GM18526 (cell line): ENCODE measurements around the gene DGKB.

Experiments
- POLR2A ChIP-seq: IDR thresholded peaks from 3 replicates; pipeline ENCODE4 v1.6.1; 2011; ENCODE audit not compliant: insufficient read length; ENCODE audit errors: extremely low read depth

The DGKB gene

DNA sequence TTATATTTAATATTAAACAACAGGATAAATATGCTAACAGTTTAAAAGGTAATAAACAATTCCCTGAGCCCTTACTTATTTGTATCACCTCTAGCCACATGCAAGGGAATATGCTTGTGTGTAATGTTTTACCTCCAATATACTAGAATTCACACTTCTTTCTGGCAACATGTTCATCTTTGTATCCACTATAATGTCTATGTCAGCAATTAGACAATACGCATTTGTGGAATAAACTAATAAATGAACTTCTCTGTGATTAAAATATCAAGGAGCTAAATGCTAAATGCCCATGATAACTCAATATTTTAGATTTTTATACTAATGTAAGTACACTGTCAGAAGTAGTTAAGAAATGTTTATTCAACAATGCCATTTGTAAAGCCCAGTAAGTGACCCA, 350.5 kb downstream of the DGKB start:
- no peak for TF ChIP-seq POLR2A

DNA sequence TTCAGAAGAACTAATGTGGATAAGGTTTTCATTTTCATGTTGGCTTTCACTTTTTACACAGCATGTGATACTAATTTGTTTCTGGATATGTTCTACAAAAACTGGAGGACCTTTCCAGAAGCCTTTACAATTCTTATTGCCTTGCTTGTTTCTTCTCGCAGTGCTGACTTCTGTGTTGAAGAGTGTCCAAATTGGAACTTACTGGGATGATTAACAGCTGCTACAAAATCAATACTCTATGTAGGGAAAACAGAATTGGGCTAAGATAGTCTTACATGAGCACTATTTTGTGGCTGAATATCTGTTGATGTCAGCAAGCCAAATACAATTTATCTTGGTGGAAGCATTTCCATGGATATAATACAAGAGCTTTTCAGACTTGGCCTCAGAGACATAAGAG, 351.2 kb downstream of the DGKB start:
- no peak for TF ChIP-seq POLR2A

DNA sequence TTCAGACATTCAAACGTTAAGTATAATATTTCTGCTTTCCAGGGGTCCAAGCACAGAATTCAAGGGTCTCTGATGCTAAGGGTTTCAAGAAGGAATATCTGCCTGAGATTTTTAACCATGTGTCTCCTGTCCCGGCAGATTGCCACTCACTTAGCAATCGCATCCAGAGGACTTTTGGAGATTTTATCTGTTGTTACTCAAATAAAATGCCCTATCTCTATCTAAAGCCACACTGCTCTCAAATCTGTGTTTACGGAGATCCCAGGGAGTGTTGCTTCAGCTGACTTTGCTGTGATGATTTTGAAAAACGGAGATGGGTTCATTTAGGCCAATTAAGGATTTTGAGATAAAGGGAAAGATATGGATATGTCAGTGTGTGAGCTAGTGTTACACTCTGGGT, 359.9 kb downstream of the DGKB start:
- no peak for TF ChIP-seq POLR2A

DNA sequence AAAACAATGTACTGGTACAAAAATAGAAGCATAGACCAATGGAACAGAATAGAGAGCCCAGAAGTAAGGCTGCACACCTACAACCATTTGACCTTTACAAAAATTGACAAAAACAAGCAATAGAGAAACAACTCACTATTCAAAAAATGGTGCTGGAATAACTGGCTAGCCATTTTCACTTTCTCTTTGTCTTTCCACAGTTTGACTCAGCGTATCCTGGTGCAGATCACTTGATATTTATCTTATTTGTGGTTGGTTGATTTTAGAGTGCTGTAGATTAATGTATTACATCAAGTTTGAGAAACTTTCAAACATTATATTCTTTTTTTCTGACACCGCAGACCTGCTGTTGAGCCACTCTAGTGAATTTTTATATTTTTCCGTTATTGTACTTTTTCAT, 381.4 kb downstream of the DGKB start:
- no peak for TF ChIP-seq POLR2A

DNA sequence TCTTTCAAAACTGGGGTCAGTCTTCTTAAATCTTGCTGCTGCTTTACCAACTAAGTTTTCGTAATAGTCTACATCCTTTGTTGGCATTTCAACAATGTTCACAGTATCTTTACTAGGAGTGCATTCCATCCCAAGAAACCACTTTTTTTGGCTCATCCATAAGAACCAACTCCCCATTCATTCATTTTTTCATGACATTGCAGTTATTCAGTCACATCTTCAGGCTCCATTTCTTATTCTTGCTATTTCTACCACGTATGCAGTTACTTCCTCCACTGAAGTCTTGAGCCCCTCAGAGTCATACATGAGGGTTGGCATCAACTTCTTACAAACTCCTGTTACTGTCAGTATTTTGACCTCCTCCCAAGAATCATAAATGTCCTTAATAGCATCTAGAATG, 392.3 kb downstream of the DGKB start:
- TF ChIP-seq POLR2A = no peak

DNA sequence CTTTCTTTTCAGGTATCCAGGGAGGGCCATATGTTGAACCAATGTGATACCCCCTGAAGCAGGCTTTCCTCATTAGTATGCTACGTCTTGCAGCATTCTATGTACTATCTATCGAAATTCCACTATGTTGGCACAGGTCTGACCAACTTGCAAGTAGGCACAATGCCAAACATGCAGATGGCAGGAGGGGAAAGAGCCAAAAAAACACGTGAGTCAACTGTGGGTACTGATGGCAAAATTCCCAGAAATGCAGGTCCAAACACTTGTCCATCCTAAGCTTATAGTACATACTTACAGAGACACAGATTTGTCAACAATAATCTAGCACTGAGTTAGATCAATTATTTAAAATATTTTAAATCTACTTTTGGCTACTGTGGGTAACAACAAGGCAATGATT, 394.9 kb downstream of the DGKB start:
- no peak for TF ChIP-seq POLR2A

DNA sequence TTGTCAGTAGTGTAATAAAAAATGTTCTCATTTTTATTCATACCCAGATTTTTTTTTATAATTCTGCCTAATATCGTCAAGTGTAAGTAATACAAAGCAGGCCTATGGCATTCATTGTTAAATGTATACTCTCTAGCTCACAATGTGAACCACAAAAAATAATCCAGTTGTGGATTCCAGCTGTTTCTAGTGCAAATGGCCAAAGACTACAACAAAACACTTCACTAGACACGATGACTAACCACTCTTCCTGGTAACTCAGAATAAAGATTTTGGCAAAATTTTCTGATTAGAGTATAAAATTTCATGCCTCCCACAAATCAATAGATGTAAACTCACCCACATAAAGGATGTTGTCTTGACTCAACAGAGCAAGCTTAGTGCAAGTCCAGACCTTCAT, 396.6 kb downstream of the DGKB start:
- TF ChIP-seq POLR2A = no peak

DNA sequence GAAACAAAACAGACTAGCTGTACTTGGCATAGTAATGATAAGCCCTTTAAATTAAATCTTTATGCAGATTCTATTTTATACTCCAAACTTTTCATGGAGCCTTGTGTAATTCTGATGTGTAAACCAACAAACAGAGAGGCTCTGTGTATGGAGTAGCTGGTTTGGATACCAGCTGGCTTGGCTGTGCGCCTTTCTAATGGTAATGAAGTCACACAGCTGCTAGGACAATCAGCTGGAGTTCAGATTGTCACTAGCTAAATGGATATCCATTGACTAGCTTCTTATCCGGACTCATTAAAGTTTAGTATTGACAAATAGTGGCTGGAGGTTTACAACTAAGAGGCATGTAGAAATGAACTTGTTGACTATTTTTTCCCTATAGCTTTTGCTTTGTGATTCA, 398.4 kb downstream of the DGKB start:
- no peak for TF ChIP-seq POLR2A

DNA sequence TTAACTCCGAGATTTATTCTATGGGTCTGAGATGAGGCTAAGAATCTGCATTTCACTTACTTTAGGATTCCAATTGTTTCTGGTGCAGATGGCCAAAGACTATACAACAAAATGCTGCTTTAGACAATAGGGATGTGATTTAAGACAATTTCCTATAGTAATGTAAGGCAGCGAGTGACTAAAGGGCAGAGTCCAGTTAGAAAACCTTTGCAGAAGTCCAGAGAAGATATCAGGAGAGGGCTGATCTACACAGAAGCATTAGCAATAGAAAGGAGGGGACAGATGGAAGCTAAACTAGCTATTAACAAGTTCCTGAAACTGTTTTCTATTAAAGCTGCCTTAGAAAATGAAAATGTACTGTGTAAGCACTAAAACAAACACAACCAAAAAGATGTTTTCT, 398.9 kb downstream of the DGKB start:
- no peak for TF ChIP-seq POLR2A

DNA sequence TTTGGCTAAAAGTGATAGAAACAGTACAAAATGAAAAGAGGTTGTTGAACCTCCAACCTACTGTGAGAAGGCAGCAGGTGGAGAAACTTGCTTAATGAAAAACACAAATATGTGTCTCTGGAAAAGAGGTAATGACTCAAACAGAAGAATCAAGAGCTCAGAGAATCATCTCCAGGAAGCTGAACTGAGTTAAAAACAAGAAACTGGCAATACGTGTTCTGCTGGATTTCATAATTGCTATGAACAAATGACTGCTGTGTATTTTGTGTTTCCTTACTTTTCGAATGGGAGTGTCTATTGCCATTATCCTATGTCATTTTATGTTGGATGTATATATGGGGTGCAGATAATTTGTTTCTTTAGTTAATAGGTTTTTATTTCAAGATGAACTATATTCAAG, 401.1 kb downstream of the DGKB start:
- TF ChIP-seq POLR2A = no peak

DNA sequence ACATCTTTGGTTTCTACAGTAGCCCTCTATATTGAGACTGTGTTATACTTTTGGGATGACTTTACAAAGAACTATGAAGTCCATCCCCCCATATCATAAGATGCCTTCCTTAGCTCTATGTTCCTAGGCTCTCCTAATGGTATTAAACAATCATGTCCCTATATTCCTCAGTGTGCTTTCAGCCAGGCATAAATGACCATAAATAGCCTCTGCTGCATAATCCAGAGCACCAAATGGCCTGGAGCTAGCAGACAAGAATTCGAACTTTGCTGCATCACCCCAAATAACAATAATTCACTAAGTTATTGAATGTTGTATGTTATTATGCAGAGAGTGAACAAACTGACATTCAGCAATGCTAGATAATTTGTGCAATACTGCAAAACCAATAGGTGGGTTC, 405.2 kb downstream of the DGKB start:
- no peak for TF ChIP-seq POLR2A

DNA sequence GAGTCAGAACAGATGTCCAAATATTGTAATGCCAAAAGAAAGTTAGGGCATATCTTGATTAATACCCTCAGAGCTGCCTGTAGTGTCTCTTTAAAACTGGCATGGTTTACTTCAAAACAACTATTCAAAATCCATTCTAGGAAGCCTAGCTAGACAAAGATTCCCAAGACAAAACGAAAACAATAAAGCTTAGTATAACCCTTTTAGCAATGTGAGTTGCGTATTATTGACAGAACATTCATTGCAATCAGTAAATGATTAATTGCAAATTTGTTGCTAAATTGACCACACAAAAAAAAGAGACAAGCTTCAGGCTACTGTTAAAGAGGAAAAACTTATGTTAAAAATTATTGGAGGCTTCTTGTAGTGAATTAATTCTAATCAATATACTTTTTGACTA, 406.9 kb downstream of the DGKB start:
- TF ChIP-seq POLR2A = no peak

DNA sequence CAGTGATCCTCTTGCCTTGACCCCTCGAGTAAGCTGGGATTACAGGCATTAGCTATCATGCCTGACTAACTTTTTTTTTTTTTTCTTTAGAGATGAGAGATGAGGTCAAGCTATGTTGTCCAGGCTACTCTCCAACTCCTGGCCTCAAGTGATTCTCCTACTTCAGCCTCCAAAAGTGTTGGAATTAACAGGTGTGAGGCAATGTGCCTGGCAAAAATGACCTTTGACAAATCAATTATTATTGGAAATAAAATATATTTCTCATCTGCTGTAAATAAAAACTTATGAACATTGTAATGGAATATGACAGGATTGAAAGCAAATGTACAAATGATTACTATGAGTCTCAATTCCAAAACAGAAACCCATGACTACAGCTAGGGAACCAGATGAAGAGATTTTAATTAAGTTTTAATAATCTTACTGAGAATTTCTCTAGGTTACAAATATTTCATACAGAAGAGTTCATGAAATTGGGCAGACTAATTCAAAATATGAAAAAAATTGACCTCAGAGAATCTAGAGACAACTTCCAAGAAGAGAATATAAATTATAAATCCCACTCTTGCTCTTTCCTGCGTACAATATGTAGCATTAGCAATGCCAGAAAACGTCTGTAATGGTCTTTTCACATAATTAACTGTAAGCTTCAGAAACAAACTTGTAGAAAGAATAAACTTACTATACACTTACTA, 414.7 kb downstream of the DGKB start:
- TF ChIP-seq POLR2A = no peak

DNA sequence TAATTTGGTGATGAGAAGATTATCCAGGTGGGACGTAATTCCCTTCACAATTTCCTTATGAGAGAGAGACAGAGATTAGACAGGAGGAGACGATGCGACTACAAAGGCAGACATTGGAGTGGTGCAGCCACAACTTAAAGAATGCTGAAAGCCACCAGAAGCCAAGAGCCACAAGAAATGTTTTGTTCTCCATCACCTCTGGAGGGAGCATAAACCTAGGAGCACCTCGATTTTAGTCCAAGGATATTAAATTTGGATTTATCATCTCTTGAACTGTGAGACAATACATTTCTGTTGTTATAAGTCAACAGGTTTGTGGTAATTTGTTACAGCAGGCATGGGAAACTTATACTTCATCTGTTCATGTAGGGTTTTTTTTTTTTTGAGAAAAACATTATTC, 418.9 kb downstream of the DGKB start:
- no peak for TF ChIP-seq POLR2A

DNA sequence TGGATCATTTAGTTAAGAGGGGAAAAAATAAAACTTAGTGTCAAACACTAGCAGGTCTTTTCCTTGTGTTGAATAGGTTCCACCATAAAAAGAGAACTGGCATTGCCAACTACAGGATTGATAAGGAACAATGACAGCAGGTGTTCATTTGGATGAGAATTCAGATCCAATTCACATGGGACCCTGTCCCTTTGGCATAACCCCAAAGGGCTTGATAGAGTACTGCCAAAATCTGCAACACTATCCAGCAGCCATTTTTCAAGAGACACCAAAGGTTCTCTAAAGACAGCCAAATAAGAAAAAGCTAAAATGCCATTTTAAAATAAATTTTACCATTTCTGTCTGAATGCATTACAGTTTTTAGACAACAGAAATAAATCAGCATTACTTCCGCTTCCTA, 422.3 kb downstream of the DGKB start:
- no peak for TF ChIP-seq POLR2A

DNA sequence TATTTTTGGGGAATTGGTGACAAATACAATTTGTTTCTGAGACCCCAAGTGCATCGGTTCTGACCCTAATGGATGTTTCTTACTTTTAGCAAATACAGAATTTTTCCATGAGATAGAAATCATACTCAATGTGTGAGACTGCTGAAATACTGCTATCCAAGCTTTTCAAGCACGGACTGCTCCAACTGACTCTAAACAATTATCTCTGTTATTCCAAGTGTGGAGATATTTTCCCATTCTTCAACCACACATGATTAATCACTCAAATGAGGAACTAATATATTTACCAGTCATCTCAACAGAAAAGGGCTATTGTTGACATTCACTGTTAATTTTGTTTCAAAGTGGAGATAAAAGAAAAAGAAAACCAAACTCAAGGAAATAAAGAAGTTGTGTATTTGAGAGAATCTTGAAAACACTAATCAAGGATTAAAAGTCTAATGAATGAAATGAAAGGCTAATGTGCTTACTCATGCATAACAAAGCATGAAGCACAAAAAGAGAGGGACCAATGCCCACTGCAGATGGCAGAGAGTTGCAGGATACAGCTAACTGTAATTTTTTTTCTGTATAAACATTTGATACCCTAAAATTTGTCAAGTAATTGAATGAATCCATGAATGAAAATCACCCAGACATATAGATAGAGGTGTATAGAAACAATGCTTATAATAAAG, 423.6 kb downstream of the DGKB start:
- no peak for TF ChIP-seq POLR2A

DNA sequence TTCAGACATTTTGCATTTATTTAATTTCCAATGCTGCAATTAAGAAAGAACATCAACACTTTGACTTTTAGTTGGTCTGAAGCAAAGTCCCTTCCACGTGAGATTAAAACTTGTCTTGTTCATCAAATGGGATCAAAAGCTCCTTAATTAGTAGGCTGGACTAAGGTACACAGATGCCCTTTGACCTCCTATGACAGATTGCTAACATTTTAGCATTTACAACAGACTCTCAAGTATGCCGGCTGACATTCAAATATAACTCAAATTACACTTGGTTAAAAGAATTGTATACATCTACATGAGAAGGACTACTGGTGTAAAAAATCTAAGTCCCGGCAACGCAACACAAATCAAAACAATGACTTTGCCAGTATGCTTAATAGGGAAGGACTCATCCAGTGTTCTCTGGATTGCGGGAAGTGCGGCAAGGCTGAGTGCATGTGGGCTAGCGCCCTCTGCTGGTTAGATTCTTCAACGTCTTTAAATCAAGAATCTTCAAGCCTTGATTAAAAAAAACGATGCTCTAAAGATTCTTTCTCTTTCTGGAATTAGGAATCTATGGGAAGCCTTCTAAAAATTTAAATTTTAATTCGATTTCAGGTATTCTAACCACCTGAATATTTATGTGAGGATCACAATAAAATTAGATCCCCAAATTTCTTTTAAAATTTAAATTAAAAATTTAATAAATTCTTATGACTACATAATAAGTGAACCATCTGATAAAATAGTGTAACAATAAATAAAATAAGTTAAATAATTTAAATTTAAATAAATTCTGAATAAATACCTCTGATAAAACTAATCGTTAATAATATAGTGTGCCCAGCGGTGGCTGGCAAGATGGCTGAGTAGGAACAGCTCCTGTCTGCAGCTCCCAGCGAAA, 444.7 kb downstream of the DGKB start:
- TF ChIP-seq POLR2A = no peak

DNA sequence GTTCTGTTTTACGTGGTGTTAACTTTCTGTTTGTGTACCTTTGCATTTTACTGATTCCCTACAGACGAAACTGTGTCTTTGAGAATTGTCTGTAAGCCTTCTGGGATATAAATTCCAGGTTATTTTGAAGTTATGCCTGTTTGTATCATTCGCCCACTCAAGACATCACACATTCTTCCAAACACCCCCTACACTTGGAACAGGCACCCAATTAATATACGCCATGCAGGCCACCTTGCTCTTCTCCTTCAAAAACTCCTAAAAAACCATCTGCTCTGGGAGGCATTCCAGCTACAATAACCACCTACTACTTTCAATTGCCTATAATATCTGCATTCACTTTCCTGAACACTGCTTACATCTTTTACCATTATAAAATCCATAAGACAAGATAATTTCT, 453.3 kb downstream of the DGKB start:
- TF ChIP-seq POLR2A = no peak
